SU-DHL-6 (cell line): Measurements from ENCODE around the gene TEAD1.

ENCODE experiments used
- CTCF ChIP-seq: fragments of 200-600 bp; sonication (generic); IDR thresholded peaks from one replicate; pipeline ENCODE4 v1.5.1; 2017; ENCODE audit warnings: antibody characterized with exemption, mild to moderate bottlenecking, low read length, moderate library complexity; ENCODE audit not compliant: insufficient read depth, poor library complexity, severe bottlenecking
- EZH2phosphoT487 ChIP-seq: fragments of 200-600 bp; sonication (generic), shearing (Covaris generic); conservative IDR thresholded peaks from 2 replicates; pipeline ENCODE4 v1.6.1; 2018; ENCODE audit warnings: mild to moderate bottlenecking, antibody characterized with exemption, low read length, moderate library complexity, mixed read lengths

DNA sequence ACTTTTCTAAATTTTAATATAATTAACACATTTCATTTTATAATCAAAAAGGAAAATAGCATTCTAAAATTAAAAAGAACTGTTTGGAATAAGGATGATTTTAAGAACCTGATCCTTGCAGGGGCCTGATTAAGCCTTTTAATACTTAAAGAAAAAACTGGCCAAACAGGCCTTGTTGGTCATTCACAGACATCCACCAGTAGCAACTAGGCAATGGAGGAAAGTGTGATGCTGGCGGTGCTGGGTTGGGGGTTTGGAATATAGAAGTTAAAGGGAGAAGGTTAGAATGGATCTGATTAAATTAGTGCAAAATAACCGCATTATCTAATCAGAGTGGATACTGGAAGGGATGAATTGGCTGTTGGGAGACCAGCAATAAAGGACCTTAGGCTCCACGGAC lies 16.9 kb upstream of the TEAD1 start:
- TF ChIP-seq CTCF (no peak), EZH2phosphoT487 (no peak)
